ENCODE results near the gene MTG2. TPM values are rescaled to one million over a fixed set of nuclear protein-coding genes. Genes with fewer than 3 reads are reported as not detected.

Gene MTG2
- total and polyA plus RNA-seq, 2 of the 13 experiments (the other 11 are each of a cell fraction or from before 2014, with no cell fraction given) = 20.4 to 37.8 TPM

- TF ChIP-seq HNF1B (CRISPR knock-in tag; IDR thresholded peaks at IDR 0.05) (no peak), GPN1 (CRISPR knock-in tag; IDR thresholded peaks at IDR 0.05; ENCODE audit: borderline replicate concordance) (no peak), AGO1 (IDR thresholded peaks at IDR 0.05; ENCODE audit: low read depth, low read length, poor library complexity, severe bottlenecking) (peak; percentile 50)
Observed at GRCh38 chr20:62205618-62206387, 23.0 kb downstream of the MTG2 start (continued).

- Histone ChIP-seq H3K4me3 (replicated peaks in 1 of 3; ENCODE audit: insufficient read depth in 1 of 3, low read depth in 2 of 3, low read length in 3 of 3) (no peak overlapping the region), H3K4me1 (ENCODE audit: insufficient read depth, low read length) (peaks cover 18% of the 10 kb centered on the region), H2AFZ (ENCODE audit: low read length) (no peak overlapping the region), H3K36me3 (replicated peaks in 1 of 2; ENCODE audit: control insufficient read depth in 1 of 2, insufficient read depth in 2 of 2, low read length in 2 of 2) (peaks cover 7 to 11% of the 10 kb centered on the region in 2 experiments; a peak in 3 of 5 replicates), H3K27me3 (ENCODE audit: control insufficient read depth in 1 of 2, insufficient read depth in 2 of 2, low read length in 2 of 2) (peaks cover 13 to 20% of the 10 kb centered on the region in 2 experiments; a peak in 4 of 5 replicates), H4K20me1 (ENCODE audit: insufficient read depth, low read length) (no peaks in the 10 kb centered on the region; the same call in 1 of the 2 replicates), H3K9me3 (ENCODE audit: low read length) (no peaks in the 10 kb centered on the region), H3K79me2 (ENCODE audit: insufficient read depth, low read length) (no peaks in the 10 kb centered on the region), H3K27ac (ENCODE audit: extremely low read length, insufficient read depth, low read length) (no peak overlapping the region), H3K4me2 (ENCODE audit: low read depth, low read length) (no peak overlapping the region), H3K9ac (ENCODE audit: insufficient read depth, low read depth, low read length) (no peak overlapping the region)
- ChIA-PET POLR2A (no interaction called here), CTCF (ENCODE audit: low intra/inter-chr PET ratio, low total read pairs) (no interaction called here)
- intact Hi-C loops (cut with micrococcal nuclease; ENCODE audit: unreplicated experiment) = no loop called here
- in situ Hi-C loops (cut with HindIII; ENCODE audit: extremely low pct_ligation_motif_present, low pct_unique_long_range_greater_than_20kb) = no loop called here
- FAIRE-seq = no peak
- TF ChIP-seq ZNF235 (CRISPR knock-in tag; IDR thresholded peaks at IDR 0.05; ENCODE audit: borderline replicate concordance) = no peak
- no peak for TF ChIP-seq CEBPB (IDR thresholded peaks at IDR 0.05; ENCODE audit: borderline replicate concordance, low read depth, low read length)
- TF ChIP-seq SRSF1 (optimal IDR thresholded peaks at IDR 0.05; ENCODE audit: low read depth, low read length) = peak; percentile 20
- no peak for TF ChIP-seq ZNF260 (CRISPR knock-in tag; IDR thresholded peaks at IDR 0.05; ENCODE audit: borderline replicate concordance, low read depth)
- TF ChIP-seq AGO2 (optimal IDR thresholded peaks at IDR 0.05; ENCODE audit: low read depth, low read length) = peak; percentile 8
- 0 out of 2 replicates have a peak, but pooled peaks have one; percentile 10 for TF ChIP-seq ZC3H13 (CRISPR knock-in tag; IDR thresholded peaks at IDR 0.05)
- no peak for TF ChIP-seq MIER3 (CRISPR knock-in tag; IDR thresholded peaks at IDR 0.05; ENCODE audit: borderline replicate concordance)
- 89% methylated on average over 17 of the region's 17 CpGs for WGBS (ENCODE audit: low lambda C conversion rate)
- no peak for ATAC-seq
- no peak for DNase-seq (ENCODE audit: low spot score)
- no TSS peak for BruUV-seq (replicated peaks)
Observed at GRCh38 chr20:62206388-62206775, 23.6 kb downstream of the MTG2 start.

Measured in HepG2 (cell line).